Left lung (tissue), 10 donors: ENCODE data around the gene MOG. TPM values are rescaled to one million over a fixed set of nuclear protein-coding genes. Genes with fewer than 3 reads are reported as not detected.
A peak's percentile ranks its signal among the peaks of the same experiment; 100 is the strongest.

Experiments used
- ATAC-seq: fragments of 200-7000 bp; cut with Tn5 transposase; one replicate; pipeline ENCODE4 v1.9.1; 2020; ENCODE audit warnings: moderate library complexity
- DNase-seq, 4 donors: peaks; one replicate each; pipeline ENCODE4 v3.0.0-alpha.2; 2013 to 2020
- H3K27ac ChIP-seq, 2 donors: fragments of 200-600 bp; sonication (generic) in 1 of 2; one replicate each; pipeline versions ENCODE4 v1.5.0 to v1.8.0; 2020 to 2021
- H3K27me3 ChIP-seq, 2 donors: fragments of 200-600 bp; sonication (generic) in 1 of 2; one replicate each; pipeline versions ENCODE4 v1.5.0 to v1.8.0; 2020 to 2021
- H3K36me3 ChIP-seq, 2 donors: fragments of 200-600 bp; sonication (generic) in 1 of 2; one replicate each; pipeline versions ENCODE4 v1.5.0 to v1.8.0; 2020 to 2021
- H3K4me1 ChIP-seq, 2 donors: fragments of 200-600 bp; one replicate each; pipeline ENCODE4 v1.8.0; 2021
- H3K4me3 ChIP-seq, 2 donors: fragments of 200-600 bp; sonication (generic) in 1 of 2; one replicate each; pipeline versions ENCODE4 v1.5.0 to v1.8.0; 2020 to 2021; ENCODE audit warnings: mild to moderate bottlenecking in 1 of 2
- H3K9me3 ChIP-seq, 2 donors: fragments of 200-600 bp; sonication (generic) in 1 of 2; one replicate each; pipeline versions ENCODE4 v1.5.0 to v1.8.0; 2020 to 2021
- CTCF ChIP-seq, 2 donors: fragments of 200-600 bp; sonication (generic) in 1 of 2; IDR thresholded peaks; one replicate each; pipeline versions ENCODE4 v1.5.0 to v1.8.0; 2021; ENCODE audit warnings: antibody characterized with exemption in 2 of 2
- intact Hi-C, 2 donors: fragments of 100-400 bp; cut with DNase I; formaldehyde crosslinking; loops; one replicate each; pipeline versions ENCODE4 v1.11.2 to v1.14.2; 2022
- polyA plus RNA-seq, 6 donors: library from polyadenylated mRNA; unstranded; fragments of 120-200 nt; gene quantifications; one replicate each; pipeline ENCODE4 v1.2.1, GENCODE V29; 2013; ENCODE audit not compliant: insufficient read length in 6 of 6
- total RNA-seq, 2 donors: library from RNA; stranded (reverse); fragmentation: NEBNext Ultra II Directional; extraction: Animal tissue kit (Norgen Biotek cat#: 25700); gene quantifications; one replicate each; pipeline ENCODE4 v1.2.1, GENCODE V29; 2021
- donor health status: DM: no; HTN: yes; CAD: no.
- donor health status: DM: no; HTN: no; CAD: no.

Gene MOG
- total and polyA plus RNA-seq, 8 donors = 0.10 TPM; not detected in 7

- intact Hi-C loops = no loop called here
- DNase-seq (peak in 1 of 4 donors; percentile 8), ATAC-seq (peak; percentile 43)
Observed at GRCh38 chr6:29696147-29697125, 39.5 kb downstream of the MOG start.

GRCh38 chr6:29702519-29703103 lies 45.7 kb downstream of the MOG start:
- Histone ChIP-seq H3K9me3 (no peaks in the 10 kb centered on the region), H3K27me3 (peaks cover 0 to 36% of the 10 kb centered on the region in 2 donors), H3K36me3 (no peaks in the 10 kb centered on the region), H3K27ac (no peak overlapping the region), H3K4me3 (no peak overlapping the region), H3K4me1 (peaks cover 0 to 3% of the 10 kb centered on the region in 2 donors)
- peak in 1 of 2 donors; percentile 86 for TF ChIP-seq CTCF (IDR thresholded peaks at IDR 0.05)
- intact Hi-C loops = loop anchor here in 1 of 2 donors (10.0 kb wide), 1 partner anchor 132 kb away; no protein-coding TSS in a partner anchor
- peak; percentile 73 for ATAC-seq
- DNase-seq = peak in 3 of 4 donors; percentile 36 to 98 (median 40)

More at GRCh38 chr6:29696147-29697125, 39.5 kb downstream of the MOG start:
- TF ChIP-seq CTCF (IDR thresholded peaks at IDR 0.05) = peak in 1 of 2 donors; percentile 25
- no peak overlapping the region for H3K4me3 ChIP-seq
- H3K27me3 ChIP-seq = peaks cover 0 to 4% of the 10 kb centered on the region in 2 donors
- H3K27ac ChIP-seq = no peak overlapping the region
- H3K9me3 ChIP-seq = peaks cover 0 to 5% of the 10 kb centered on the region in 2 donors
- no peaks in the 10 kb centered on the region for H3K36me3 ChIP-seq
- H3K4me1 ChIP-seq = no peaks in the 10 kb centered on the region

DNA sequence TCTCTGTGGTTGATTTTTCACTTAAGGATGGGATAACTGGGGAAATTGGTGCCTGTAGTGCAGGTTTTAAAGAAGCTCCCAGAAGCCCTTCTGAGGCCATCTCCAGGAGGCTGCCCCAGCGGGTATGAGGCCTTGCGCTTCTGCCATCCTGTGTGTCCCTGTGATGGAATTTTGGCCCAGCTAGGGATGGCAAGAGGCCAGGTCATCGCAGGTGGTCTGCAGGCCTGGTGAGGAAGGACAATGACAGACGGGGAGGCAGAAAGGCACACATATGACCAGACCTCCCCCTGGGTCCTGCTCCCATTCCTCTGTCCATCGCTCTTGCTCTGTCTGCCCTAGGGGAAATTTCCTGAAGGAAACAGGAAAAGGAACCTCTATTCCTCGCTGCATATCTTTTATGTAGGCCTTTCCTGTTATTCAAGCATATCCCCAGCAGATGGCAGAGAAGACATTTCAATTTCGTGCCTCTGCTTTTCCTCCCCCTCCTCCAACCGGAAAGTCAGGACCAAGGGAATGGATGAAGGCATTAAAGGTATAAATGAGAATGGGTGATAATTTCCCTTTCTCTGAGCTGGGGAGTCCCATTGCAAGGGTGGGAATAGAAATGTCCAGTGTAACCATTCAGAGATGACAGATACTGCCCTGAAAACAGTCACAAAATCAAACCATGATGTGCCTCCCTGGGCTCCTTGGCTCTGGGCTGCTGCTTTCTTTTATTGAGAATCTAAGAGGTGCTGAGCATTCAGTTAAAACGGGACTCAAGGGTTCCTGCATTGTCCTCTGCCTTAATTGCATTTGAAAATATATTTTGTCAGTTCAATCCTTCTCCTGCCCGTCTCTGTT lies 48.7 kb downstream of the MOG start:
- ATAC-seq = peak; percentile 88
- peak; percentile 30 to 62 for TF ChIP-seq CTCF (IDR thresholded peaks at IDR 0.05)
- H3K36me3 ChIP-seq = no peaks in the 10 kb centered on the region

DNA sequence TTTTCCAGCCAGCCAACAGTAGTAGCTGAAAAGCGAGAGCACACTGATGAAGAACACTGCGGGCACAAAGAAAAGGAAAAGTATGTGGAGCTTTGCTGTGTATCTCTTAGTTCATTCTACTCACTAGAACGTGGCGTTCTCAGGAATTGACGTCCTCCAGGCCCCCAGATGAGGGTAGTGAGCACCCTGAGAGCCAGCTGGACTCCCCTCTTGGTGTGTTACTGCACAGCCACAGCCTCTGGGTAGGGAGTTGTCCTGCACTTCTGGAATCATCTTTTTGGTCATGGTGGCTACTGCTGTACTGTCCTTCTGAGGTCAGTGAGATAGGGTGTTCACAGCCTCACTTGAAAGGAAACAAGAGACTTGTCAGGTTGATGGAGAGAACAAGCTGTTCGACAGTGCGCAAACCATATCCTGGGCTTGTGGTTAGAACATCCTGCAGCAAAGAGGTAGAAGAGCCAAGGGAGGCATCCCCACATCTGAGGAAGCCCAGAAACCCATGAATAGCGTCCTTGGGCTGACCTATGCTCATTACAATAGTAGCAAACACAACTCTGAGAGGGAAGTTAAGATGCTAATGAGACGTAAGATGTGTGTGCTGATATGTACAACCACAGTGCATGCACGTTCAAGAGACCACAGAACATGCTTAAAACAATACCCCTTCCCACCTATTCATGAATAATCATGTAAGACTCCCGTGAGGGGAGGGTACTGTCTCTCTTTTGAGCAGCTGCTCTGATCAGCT lies 51.7 kb downstream of the MOG start:
- peaks cover 0 to 3% of the 10 kb centered on the region in 2 donors for H3K4me1 ChIP-seq
- intact Hi-C loops = loop anchor here in 1 of 2 donors (10.0 kb wide), 1 partner anchor 126 kb away; no protein-coding TSS in a partner anchor
- DNase-seq (no peak), ATAC-seq (no peak)
- peak overlapping the region in 1 of 2 donors; percentile 5 for H3K4me3 ChIP-seq
- TF ChIP-seq CTCF (IDR thresholded peaks at IDR 0.05) = no peak
- H3K36me3 ChIP-seq = no peaks in the 10 kb centered on the region
- H3K27ac ChIP-seq = no peak overlapping the region
- H3K9me3 ChIP-seq = no peaks in the 10 kb centered on the region
- H3K27me3 ChIP-seq = peaks cover 0 to 38% of the 10 kb centered on the region in 2 donors

More for the DNA sequence above, 48.7 kb downstream of the MOG start:
- intact Hi-C loops = loop anchor here in 1 of 2 donors (10.0 kb wide), 1 partner anchor 129 kb away; no protein-coding TSS in a partner anchor
- Histone ChIP-seq H3K4me1 (peaks cover 0 to 6% of the 10 kb centered on the region in 2 donors), H3K27ac (no peak overlapping the region), H3K4me3 (no peak overlapping the region), H3K27me3 (peaks cover 0 to 61% of the 10 kb centered on the region in 2 donors), H3K9me3 (no peaks in the 10 kb centered on the region)
- peak in 2 of 4 donors; percentile 20 to 60 for DNase-seq
